22Rv1 (cell line): ENCODE results near the gene OARD1.

Source experiments
- ZFX ChIP-seq: fragments of 450-650 bp; IDR thresholded peaks from 2 replicates; pipeline ENCODE4 v1.6.1; 2017; ENCODE audit warnings: antibody characterized with exemption, borderline replicate concordance
- TF ChIP-seq, protein P1 (sequence below): fragments of 450-650 bp; IDR thresholded peaks from 2 replicates; pipeline ENCODE4 v1.5.1; 2017; ENCODE audit warnings: mild to moderate bottlenecking

DNA sequence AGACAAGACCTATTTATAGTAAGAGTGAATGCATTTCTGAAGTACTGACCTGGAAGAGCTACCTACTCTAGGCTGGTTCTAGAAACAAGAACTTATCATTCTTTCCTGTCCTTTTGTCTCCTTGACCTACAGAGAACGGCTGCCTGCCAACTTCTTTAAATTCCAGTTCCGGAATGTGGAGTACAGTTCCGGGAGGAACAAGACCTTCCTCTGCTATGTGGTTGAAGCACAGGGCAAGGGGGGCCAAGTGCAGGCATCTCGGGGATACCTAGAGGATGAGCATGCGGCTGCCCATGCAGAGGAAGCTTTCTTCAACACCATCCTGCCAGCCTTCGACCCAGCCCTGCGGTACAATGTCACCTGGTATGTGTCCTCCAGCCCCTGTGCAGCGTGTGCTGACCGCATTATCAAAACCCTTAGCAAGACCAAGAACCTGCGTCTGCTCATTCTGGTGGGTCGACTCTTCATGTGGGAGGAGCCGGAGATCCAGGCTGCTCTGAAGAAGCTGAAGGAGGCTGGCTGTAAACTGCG is 10.9 kb downstream of the OARD1 start:
- TF ChIP-seq, protein P1, sequence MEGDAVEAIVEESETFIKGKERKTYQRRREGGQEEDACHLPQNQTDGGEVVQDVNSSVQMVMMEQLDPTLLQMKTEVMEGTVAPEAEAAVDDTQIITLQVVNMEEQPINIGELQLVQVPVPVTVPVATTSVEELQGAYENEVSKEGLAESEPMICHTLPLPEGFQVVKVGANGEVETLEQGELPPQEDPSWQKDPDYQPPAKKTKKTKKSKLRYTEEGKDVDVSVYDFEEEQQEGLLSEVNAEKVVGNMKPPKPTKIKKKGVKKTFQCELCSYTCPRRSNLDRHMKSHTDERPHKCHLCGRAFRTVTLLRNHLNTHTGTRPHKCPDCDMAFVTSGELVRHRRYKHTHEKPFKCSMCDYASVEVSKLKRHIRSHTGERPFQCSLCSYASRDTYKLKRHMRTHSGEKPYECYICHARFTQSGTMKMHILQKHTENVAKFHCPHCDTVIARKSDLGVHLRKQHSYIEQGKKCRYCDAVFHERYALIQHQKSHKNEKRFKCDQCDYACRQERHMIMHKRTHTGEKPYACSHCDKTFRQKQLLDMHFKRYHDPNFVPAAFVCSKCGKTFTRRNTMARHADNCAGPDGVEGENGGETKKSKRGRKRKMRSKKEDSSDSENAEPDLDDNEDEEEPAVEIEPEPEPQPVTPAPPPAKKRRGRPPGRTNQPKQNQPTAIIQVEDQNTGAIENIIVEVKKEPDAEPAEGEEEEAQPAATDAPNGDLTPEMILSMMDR = no peak
- no peak for TF ChIP-seq ZFX
